Brain microvascular endothelial cell (primary cell): ENCODE data around the gene KANSL1.

ENCODE experiments used
- DNase-seq: peaks from one replicate; pipeline ENCODE4 v3.0.0-alpha.2; 2020
- H3K27ac ChIP-seq: fragments of 250-450 bp; sonication (Bioruptor Pico); 2 replicates; pipeline ENCODE4 v1.5.1; 2020; ENCODE audit warnings: mild to moderate bottlenecking, moderate library complexity
- H3K27me3 ChIP-seq: fragments of 250-450 bp; sonication (Bioruptor Pico); replicated peaks from 2 replicates; pipeline ENCODE4 v1.5.1; 2020; ENCODE audit warnings: mild to moderate bottlenecking
- H3K36me3 ChIP-seq: fragments of 250-450 bp; sonication (Bioruptor Pico); replicated peaks from 2 replicates; pipeline ENCODE4 v1.5.1; 2020; ENCODE audit warnings: mild to moderate bottlenecking
- H3K4me3 ChIP-seq: 2 replicates; pipeline ENCODE4 v1.5.1; 2011; ENCODE audit warnings: low read depth, mild to moderate bottlenecking, control low read depth, low read length, moderate library complexity
- CTCF ChIP-seq: IDR thresholded peaks from 2 replicates; pipeline ENCODE4 v1.5.1; 2011; ENCODE audit warnings: low read depth, mild to moderate bottlenecking, moderate library complexity, low read length, control low read depth, inconsistent platforms; ENCODE audit errors: missing control alignments
- in situ Hi-C: cut with HindIII; loops from 2 replicates; pipeline ENCODE4 v1.10.0; 2017; ENCODE audit warnings: low sequenced_read_pairs, low pct_ligation_motif_present

The KANSL1 gene

DNA sequence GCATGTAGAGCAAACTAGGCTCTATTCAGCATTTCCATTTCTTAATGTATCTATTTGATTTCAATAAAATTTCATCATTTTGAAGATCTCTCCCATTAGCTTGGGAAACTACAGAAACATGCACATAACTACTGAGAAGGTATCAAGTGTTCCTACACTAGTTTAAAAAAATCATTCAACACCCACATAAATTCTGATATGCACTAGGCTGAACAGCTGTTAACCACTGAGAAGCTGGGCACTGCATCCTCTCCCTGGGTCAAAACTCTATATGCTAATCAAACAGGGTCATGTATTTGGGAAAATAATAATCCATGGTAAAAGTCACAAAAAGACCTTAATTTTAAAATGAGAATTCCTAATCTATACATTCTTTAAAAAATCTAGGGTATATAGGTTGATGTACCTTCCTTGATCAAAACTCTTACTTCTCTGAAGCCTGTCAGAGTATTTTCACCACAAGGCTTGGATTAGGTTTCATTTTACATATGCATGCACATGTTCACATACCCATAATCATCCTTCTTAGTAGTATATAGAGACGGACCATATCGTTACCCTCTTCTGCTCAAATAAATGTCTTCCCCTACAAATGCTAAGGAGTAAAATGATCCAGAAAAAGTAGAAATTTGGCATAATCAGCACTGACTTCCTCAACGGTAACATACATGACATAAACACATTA lies 57.2 kb downstream of the KANSL1 start:
- H3K36me3 ChIP-seq, result no peaks in the 10 kb centered on the region
- no peak overlapping the region for H3K27ac ChIP-seq
- H3K4me3 ChIP-seq, result no peak overlapping the region
- no peak for TF ChIP-seq CTCF
- no peaks in the 10 kb centered on the region for H3K27me3 ChIP-seq
- no peak for DNase-seq
- in situ Hi-C loops, result no loop called here

DNA sequence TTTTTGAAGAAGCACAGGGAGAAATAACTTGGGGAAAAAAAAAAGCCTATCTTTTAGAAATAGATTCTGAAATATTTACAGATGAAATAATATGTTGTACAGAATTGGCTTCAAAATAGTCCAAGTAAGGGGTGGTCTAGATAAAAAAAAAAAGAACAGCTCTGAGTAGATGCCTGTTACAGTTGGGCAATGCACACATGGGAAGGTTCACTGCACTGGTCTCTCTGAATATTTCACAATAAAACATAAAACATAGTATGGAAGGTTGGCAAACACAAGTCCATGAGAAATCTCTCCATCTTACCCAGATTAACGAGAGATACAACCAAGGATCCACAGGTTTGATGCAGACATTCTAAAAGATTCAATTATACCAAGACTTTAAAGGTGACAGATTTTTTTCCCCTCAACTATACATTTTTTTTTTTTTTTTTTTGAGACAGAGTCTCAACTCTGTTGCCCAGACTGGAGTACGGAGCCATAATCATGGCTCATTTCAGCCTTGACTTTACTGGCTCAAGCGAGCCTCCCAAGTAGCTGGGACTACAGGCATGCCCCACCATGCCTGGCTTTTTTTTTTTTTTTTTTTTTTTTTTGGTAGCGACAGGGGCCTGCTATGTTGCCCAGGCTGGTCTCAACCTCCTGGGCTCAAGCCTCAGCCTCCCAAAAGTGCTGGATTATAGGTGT lies 58.0 kb downstream of the KANSL1 start:
- in situ Hi-C loops, result no loop called here
- no peak overlapping the region for H3K27ac ChIP-seq
- H3K4me3 ChIP-seq, result no peak overlapping the region
- no peak for DNase-seq
- no peak for TF ChIP-seq CTCF
- no peaks in the 10 kb centered on the region for H3K36me3 ChIP-seq
- no peaks in the 10 kb centered on the region for H3K27me3 ChIP-seq

- in situ Hi-C loops, result no loop called here
Measured at GRCh38 chr17:46129302-46129701, 63.9 kb downstream of the KANSL1 start.

DNA sequence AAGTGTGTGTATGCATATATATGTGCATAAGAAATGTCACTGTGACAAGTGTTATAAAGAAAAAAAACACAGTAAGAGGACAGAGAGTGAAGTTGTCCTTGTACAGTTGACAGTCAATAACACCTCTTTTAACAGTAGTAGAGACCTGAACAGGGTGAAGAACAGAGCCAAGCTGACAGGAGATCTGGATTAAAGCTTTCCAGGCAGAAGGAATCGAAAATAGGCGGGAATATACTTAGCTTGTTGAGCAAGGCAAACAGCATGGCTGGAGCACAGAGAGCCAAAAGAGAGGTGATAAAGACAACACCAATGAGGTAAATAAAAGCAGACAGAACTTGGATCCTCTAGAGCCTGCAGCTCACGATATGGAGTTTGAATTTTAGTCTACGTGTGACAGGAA lies 64.8 kb downstream of the KANSL1 start:
- Histone ChIP-seq H3K27ac (no peak overlapping the region), H3K36me3 (peaks cover 3% of the 10 kb centered on the region), H3K27me3 (no peaks in the 10 kb centered on the region), H3K4me3 (no peak overlapping the region)
- DNase-seq, result no peak
- no peak for TF ChIP-seq CTCF
- in situ Hi-C loops, result no loop called here

More at GRCh38 chr17:46129302-46129701, 63.9 kb downstream of the KANSL1 start:
- Histone ChIP-seq H3K36me3 (no peaks in the 10 kb centered on the region), H3K27ac (no peak overlapping the region), H3K4me3 (no peak overlapping the region), H3K27me3 (no peaks in the 10 kb centered on the region)
- TF ChIP-seq CTCF, result no peak
- DNase-seq, result no peak

- no peak overlapping the region for H3K4me3 ChIP-seq
- DNase-seq, result no peak
- peaks cover 3% of the 10 kb centered on the region for H3K36me3 ChIP-seq
- no peak overlapping the region for H3K27ac ChIP-seq
- in situ Hi-C loops, result no loop called here
- TF ChIP-seq CTCF, result no peak
- H3K27me3 ChIP-seq, result no peaks in the 10 kb centered on the region
Measured at GRCh38 chr17:46127524-46127923, 65.7 kb downstream of the KANSL1 start.
